Ovary (tissue), 3 donors: ENCODE results near the gene WNT5A.

Experiments used
- CTCF ChIP-seq, 3 donors: fragments of 450-650 bp in 2 of 3; fragments of 200-600 bp in 1 of 3; IDR thresholded peaks; one replicate each; pipeline versions ENCODE4 v1.5.1 to v1.8.0; 2016 to 2022; ENCODE audit warnings: antibody characterized with exemption in 3 of 3, mild to moderate bottlenecking in 1 of 3
- EP300 ChIP-seq: sonication (generic); formaldehyde crosslinking; IDR thresholded peaks from one replicate; pipeline ENCODE4 v1.6.1; 2017; ENCODE audit warnings: antibody characterized with exemption
- POLR2A ChIP-seq: fragments of 450-650 bp; IDR thresholded peaks from one replicate; pipeline ENCODE4 v1.6.1; 2017; ENCODE audit warnings: antibody characterized with exemption, mild to moderate bottlenecking, moderate library complexity
- donor health status: DM: no; HTN: no; CAD: no.

- TF ChIP-seq POLR2A (no peak), CTCF (IDR thresholded peaks at IDR 0.05) (no peak), EP300 (no peak)
Measured at GRCh38 chr3:55445551-55445950, 41.6 kb downstream of the WNT5A start.
